Astrocyte (in vitro differentiated cells and primary cell): ENCODE measurements around the gene DGKG. TPM values are rescaled to one million over a fixed set of nuclear protein-coding genes. Genes with fewer than 3 reads are reported as not detected.

ENCODE experiments used
- DNase-seq: peaks from one replicate; pipeline ENCODE4 v3.0.0-alpha.2; 2010; ENCODE audit warnings: low read depth
- FAIRE-seq: peaks from 2 replicates; lab custom pipeline; 2011; peaks lifted over from hg19 to GRCh38; lab: Jason Lieb, UNC
- H2AFZ ChIP-seq: 2 replicates; pipeline ENCODE4 v1.6.0; 2012; ENCODE audit warnings: low read depth, low read length, inconsistent platforms
- H3K27ac ChIP-seq: 2 replicates; pipeline ENCODE4 v1.5.1; 2011; ENCODE audit warnings: low read depth, low read length, inconsistent platforms
- H3K27me3 ChIP-seq: 2 replicates; pipeline ENCODE4 v1.6.0; 2011; ENCODE audit warnings: low read length, inconsistent platforms; ENCODE audit not compliant: insufficient read depth
- H3K36me3 ChIP-seq: 2 replicates; pipeline ENCODE4 v1.5.1; 2011; ENCODE audit warnings: low read length, inconsistent platforms; ENCODE audit not compliant: insufficient read depth
- H3K4me1 ChIP-seq: 2 replicates; pipeline ENCODE4 v1.5.1; 2011; ENCODE audit warnings: low read length, inconsistent platforms; ENCODE audit not compliant: insufficient read depth
- H3K4me2 ChIP-seq: 2 replicates; pipeline ENCODE4 v1.6.0; 2012; ENCODE audit warnings: low read length, inconsistent platforms
- H3K4me3 ChIP-seq: 2 replicates; pipeline ENCODE4 v1.5.1; 2011; ENCODE audit warnings: low read depth, mild to moderate bottlenecking, low read length, inconsistent platforms; ENCODE audit not compliant: insufficient read depth
- H3K79me2 ChIP-seq: 2 replicates; pipeline ENCODE4 v1.6.0; 2012; ENCODE audit warnings: mild to moderate bottlenecking, low read length, inconsistent platforms; ENCODE audit not compliant: insufficient read depth
- H3K9ac ChIP-seq: 2 replicates; pipeline ENCODE4 v1.6.0; 2012; ENCODE audit warnings: mild to moderate bottlenecking, low read length, inconsistent platforms
- H3K9me3 ChIP-seq: 2 replicates; pipeline ENCODE4 v1.5.1; 2012; ENCODE audit warnings: low read depth, mild to moderate bottlenecking, low read length, inconsistent platforms; ENCODE audit not compliant: insufficient read depth
- H4K20me1 ChIP-seq: 2 replicates; pipeline ENCODE4 v1.6.0; 2012; ENCODE audit warnings: low read length, inconsistent platforms; ENCODE audit not compliant: insufficient read depth
- H3K27ac Mint-ChIP-seq: one replicate; pipeline ENCODE4 v1.8.0; 2021; ENCODE audit warnings: mild to moderate bottlenecking, mixed read lengths; ENCODE audit not compliant: unreplicated experiment
- H3K27me3 Mint-ChIP-seq: one replicate; pipeline ENCODE4 v1.8.0; 2021; ENCODE audit warnings: low read depth, mixed read lengths; ENCODE audit not compliant: unreplicated experiment
- H3K36me3 Mint-ChIP-seq: one replicate; pipeline ENCODE4 v1.8.0; 2021; ENCODE audit warnings: low read depth, mixed read lengths; ENCODE audit not compliant: unreplicated experiment
- H3K4me1 Mint-ChIP-seq: one replicate; pipeline ENCODE4 v1.8.0; 2021; ENCODE audit warnings: low read depth, mixed read lengths; ENCODE audit not compliant: unreplicated experiment
- H3K4me3 Mint-ChIP-seq: one replicate; pipeline ENCODE4 v1.8.0; 2021; ENCODE audit warnings: mild to moderate bottlenecking, moderate library complexity, mixed read lengths; ENCODE audit not compliant: unreplicated experiment
- H3K9me3 Mint-ChIP-seq: one replicate; pipeline ENCODE4 v1.8.0; 2021; ENCODE audit warnings: mild to moderate bottlenecking, mixed read lengths; ENCODE audit not compliant: unreplicated experiment
- CTCF ChIP-seq: IDR thresholded peaks from 2 replicates; pipeline ENCODE4 v1.5.1; 2011; ENCODE audit warnings: low read depth, mild to moderate bottlenecking, inconsistent platforms, low read length, moderate library complexity; ENCODE audit not compliant: insufficient read depth
- EZH2 ChIP-seq: IDR thresholded peaks from 2 replicates; pipeline ENCODE4 v1.6.1; 2012; ENCODE audit warnings: mild to moderate bottlenecking, low read length, inconsistent platforms; ENCODE audit not compliant: insufficient read depth
- total RNA-seq: library from RNA; stranded (reverse); gene quantifications from 2 replicates; pipeline ENCODE4 v1.2.1, GENCODE V29; 2021

The DGKG gene
- total RNA-seq, 1 donor from 2014 or later, result 0.64 TPM

GRCh38 chr3:186181901-186182300, 180.1 kb downstream of the DGKG start:
- H3K4me1 Mint-ChIP-seq, result peaks cover 3% of the 10 kb centered on the region
- FAIRE-seq (no peak), DNase-seq (no peak)
- Histone ChIP-seq H3K27ac (no peak overlapping the region), H3K27me3 (peaks cover 2% of the 10 kb centered on the region), H3K4me1 (no peaks in the 10 kb centered on the region), H3K9ac (no peak overlapping the region), H3K4me3 (no peak overlapping the region), H4K20me1 (no peaks in the 10 kb centered on the region), H3K9me3 (no peaks in the 10 kb centered on the region), H3K36me3 (no peaks in the 10 kb centered on the region), H2AFZ (no peak overlapping the region), H3K4me2 (no peak overlapping the region), H3K79me2 (no peaks in the 10 kb centered on the region)
- peaks cover 22% of the 10 kb centered on the region for H3K27me3 Mint-ChIP-seq
- no peak for TF ChIP-seq EZH2
- no peak for TF ChIP-seq CTCF
- no peak overlapping the region for H3K27ac Mint-ChIP-seq
- H3K9me3 Mint-ChIP-seq, result peaks cover 2% of the 10 kb centered on the region
- no peak overlapping the region for H3K4me3 Mint-ChIP-seq
- no peaks in the 10 kb centered on the region for H3K36me3 Mint-ChIP-seq

GRCh38 chr3:186180891-186181481, 181.0 kb downstream of the DGKG start:
- TF ChIP-seq CTCF (no peak), EZH2 (no peak)
- Histone ChIP-seq H3K4me1 (no peaks in the 10 kb centered on the region), H3K9ac (no peak overlapping the region), H3K9me3 (no peaks in the 10 kb centered on the region), H3K4me3 (no peak overlapping the region), H4K20me1 (no peaks in the 10 kb centered on the region), H2AFZ (no peak overlapping the region), H3K27me3 (peaks cover 2% of the 10 kb centered on the region), H3K79me2 (no peaks in the 10 kb centered on the region), H3K36me3 (no peaks in the 10 kb centered on the region), H3K4me2 (no peak overlapping the region), H3K27ac (no peak overlapping the region)
- Mint-ChIP-seq H3K4me1 (peaks cover 3% of the 10 kb centered on the region), H3K27me3 (peaks cover 18% of the 10 kb centered on the region), H3K27ac (no peak overlapping the region), H3K9me3 (no peaks in the 10 kb centered on the region), H3K4me3 (no peak overlapping the region), H3K36me3 (no peaks in the 10 kb centered on the region)
- DNase-seq (no peak), FAIRE-seq (no peak)

DNA sequence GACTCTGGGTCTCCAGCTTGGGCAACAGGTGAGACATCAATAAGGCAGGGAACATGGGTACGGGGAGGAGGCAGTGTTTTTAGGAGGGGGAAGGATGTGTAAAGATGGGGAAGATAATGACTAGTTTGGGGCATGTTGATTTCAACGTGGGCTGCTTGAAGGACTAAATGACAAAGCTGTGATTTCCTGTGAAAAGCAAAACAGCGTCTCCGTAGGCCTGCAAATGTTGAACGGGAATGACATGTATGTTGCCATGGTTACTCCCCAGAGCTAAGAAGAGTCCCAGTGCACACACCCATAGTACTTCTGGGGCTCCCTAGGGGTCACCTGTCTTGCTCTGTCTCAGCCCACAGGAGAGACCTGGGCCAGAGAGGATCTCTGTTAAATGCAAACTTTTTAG, 181.9 kb downstream of the DGKG start:
- Histone ChIP-seq H3K79me2 (no peaks in the 10 kb centered on the region), H3K27me3 (peaks cover 2% of the 10 kb centered on the region), H3K27ac (no peak overlapping the region), H3K4me2 (no peak overlapping the region), H3K4me1 (no peaks in the 10 kb centered on the region), H3K36me3 (no peaks in the 10 kb centered on the region), H3K9ac (no peak overlapping the region), H3K9me3 (no peaks in the 10 kb centered on the region), H2AFZ (no peak overlapping the region), H3K4me3 (no peak overlapping the region), H4K20me1 (no peaks in the 10 kb centered on the region)
- Mint-ChIP-seq H3K36me3 (no peaks in the 10 kb centered on the region), H3K4me1 (peaks cover 2% of the 10 kb centered on the region), H3K9me3 (no peaks in the 10 kb centered on the region), H3K4me3 (no peak overlapping the region), H3K27me3 (peaks cover 26% of the 10 kb centered on the region), H3K27ac (no peak overlapping the region)
- DNase-seq (no peak), FAIRE-seq (no peak)
- TF ChIP-seq EZH2, result no peak
- no peak for TF ChIP-seq CTCF
